Body of pancreas (tissue), 4 donors: ENCODE measurements around the gene SALL4.

Experiments used
- POLR2A ChIP-seq, 3 donors: fragments of 450-650 bp; IDR thresholded peaks; one replicate each; pipeline ENCODE4 v1.6.1; 2016; ENCODE audit warnings: antibody characterized with exemption in 3 of 3, mild to moderate bottlenecking in 2 of 3
- TF ChIP-seq, protein P1 (sequence below), 7 experiments: fragments of 450-650 bp in 4 of 7; fragments of 200-600 bp in 3 of 7; sonication (generic) in 3 of 7; IDR thresholded peaks; one replicate each; pipeline ENCODE4 v1.5.1; 2016 to 2019; ENCODE audit warnings: antibody characterized with exemption in 7 of 7

DNA sequence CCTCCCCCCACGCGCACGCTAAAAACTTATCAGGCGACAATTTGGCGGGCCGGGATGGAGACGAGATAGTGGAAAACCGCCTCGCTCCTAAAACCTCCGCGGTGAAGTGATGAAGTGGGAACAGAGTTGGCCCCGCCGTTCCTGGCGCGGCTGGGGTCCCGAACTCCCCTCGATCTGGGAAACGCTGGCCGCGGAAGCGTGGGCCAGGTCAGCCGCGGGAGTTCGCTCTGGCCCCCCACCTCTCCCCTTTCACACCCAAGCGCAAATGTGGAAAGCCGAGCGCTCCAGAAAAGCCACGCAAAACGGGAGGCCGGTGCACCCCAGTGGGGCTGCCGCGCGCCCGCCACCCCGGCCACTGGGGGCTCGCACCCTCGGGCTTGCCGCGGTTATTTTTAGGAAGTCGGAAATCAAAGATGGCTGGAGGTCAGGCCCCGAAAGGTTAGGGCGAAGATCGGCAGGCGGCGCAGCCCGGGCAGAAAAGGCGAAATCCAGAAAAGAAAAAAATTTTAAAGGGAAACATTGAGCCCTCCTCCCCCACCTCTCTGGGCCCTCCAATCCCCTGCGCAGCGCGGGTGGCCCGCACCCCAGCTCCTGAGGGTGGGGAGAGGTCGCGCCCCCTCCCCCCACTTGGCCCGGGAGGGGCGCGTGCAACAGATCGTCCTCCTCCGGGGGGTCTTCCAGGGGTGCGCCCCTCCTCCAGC, 1.0 kb downstream of the SALL4 start:
- TF ChIP-seq, protein P1, sequence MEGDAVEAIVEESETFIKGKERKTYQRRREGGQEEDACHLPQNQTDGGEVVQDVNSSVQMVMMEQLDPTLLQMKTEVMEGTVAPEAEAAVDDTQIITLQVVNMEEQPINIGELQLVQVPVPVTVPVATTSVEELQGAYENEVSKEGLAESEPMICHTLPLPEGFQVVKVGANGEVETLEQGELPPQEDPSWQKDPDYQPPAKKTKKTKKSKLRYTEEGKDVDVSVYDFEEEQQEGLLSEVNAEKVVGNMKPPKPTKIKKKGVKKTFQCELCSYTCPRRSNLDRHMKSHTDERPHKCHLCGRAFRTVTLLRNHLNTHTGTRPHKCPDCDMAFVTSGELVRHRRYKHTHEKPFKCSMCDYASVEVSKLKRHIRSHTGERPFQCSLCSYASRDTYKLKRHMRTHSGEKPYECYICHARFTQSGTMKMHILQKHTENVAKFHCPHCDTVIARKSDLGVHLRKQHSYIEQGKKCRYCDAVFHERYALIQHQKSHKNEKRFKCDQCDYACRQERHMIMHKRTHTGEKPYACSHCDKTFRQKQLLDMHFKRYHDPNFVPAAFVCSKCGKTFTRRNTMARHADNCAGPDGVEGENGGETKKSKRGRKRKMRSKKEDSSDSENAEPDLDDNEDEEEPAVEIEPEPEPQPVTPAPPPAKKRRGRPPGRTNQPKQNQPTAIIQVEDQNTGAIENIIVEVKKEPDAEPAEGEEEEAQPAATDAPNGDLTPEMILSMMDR (IDR thresholded peaks at IDR 0.05), result peak in 2 of 7 experiments; percentile 6 to 14
- peak in 1 of 3 donors; percentile 9 for TF ChIP-seq POLR2A (IDR thresholded peaks at IDR 0.05)
